ENCODE measurements around the gene ARHGAP30.

DNA sequence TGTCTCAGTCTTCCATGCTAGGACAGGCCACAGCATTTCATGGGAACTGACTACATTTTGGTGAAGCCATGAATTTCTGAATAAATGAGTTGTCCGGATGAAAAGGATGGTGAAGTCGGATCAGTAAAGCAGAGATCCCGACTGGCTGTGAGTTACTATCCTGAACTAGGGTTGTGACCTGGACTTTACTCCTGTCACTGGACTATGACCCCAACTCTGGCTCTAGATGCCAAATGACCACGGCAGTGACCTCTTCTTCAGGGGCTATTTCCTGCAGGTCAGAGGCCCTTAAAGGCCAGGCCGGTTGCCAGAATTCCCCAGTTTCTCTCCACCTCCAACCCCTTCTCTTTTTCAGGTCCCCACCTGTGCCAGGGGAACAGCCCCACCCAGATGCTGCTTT, 21.4 kb upstream of the ARHGAP30 start:
- TF ChIP-seq POLR2A (IDR thresholded peaks at IDR 0.05), result no peak
- TF ChIP-seq, protein P1, sequence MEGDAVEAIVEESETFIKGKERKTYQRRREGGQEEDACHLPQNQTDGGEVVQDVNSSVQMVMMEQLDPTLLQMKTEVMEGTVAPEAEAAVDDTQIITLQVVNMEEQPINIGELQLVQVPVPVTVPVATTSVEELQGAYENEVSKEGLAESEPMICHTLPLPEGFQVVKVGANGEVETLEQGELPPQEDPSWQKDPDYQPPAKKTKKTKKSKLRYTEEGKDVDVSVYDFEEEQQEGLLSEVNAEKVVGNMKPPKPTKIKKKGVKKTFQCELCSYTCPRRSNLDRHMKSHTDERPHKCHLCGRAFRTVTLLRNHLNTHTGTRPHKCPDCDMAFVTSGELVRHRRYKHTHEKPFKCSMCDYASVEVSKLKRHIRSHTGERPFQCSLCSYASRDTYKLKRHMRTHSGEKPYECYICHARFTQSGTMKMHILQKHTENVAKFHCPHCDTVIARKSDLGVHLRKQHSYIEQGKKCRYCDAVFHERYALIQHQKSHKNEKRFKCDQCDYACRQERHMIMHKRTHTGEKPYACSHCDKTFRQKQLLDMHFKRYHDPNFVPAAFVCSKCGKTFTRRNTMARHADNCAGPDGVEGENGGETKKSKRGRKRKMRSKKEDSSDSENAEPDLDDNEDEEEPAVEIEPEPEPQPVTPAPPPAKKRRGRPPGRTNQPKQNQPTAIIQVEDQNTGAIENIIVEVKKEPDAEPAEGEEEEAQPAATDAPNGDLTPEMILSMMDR (IDR thresholded peaks at IDR 0.05), result no peak

All from tibial nerve (tissue), 3 donors.